PC-3 (cell line): ENCODE results near the gene DYNC1I1.

Experiments
- CTCF ChIP-seq: fragments of 300-600 bp; sonication (generic); conservative IDR thresholded peaks from 2 replicates; pipeline ENCODE4 v1.5.1; 2017; ENCODE audit warnings: antibody characterized with exemption, low read depth, mild to moderate bottlenecking, low read length
- EZH2 ChIP-seq: fragments of 300-600 bp; sonication (generic); IDR thresholded peaks from one replicate; pipeline ENCODE4 v1.6.1; 2017; ENCODE audit warnings: antibody characterized with exemption, mild to moderate bottlenecking, low read length; ENCODE audit not compliant: unreplicated experiment

- TF ChIP-seq CTCF (no peak), EZH2 (no peak)
These were observed 307.7 kb downstream of the DYNC1I1 start for GRCh38 chr7:96080027-96080426.
